DMS53 (cell line): ENCODE results near the gene MAPT.
"Not testable (repeated sequence)": the region's sequence is repeated elsewhere in the genome, so short reads cannot be mapped to it uniquely, and the experiment has no call there.

Experiments used
- DNase-seq: peaks from one replicate; lab custom pipeline; 2025; lab: John Stamatoyannopoulos, UW

The MAPT gene

GRCh38 chr17:45900723-45901415, 6.5 kb downstream of the MAPT start:
- DNase-seq, result no peak

DNA sequence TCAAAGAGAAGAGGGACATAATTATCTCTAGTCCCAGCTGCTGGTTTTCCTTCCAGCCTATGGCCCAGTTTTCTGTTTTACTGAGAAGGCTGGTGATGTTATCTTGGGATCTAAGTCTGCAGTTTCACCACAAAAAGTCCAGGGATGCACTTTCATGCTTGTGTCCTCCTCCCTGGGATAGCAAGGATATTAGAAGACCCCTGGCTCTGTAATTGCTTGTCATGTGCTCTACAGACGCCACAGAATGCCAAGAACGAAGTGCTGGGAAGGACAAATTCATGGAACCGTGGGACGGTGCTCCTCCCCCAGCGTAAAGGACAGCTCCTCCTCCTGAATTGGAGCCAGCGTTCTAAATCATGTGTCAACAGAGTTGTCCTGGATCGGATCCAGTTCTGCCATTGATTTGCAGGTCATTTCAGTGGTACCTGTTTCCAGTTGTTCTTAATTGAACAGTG, 8.6 kb downstream of the MAPT start:
- peak; percentile 79 for DNase-seq

DNA sequence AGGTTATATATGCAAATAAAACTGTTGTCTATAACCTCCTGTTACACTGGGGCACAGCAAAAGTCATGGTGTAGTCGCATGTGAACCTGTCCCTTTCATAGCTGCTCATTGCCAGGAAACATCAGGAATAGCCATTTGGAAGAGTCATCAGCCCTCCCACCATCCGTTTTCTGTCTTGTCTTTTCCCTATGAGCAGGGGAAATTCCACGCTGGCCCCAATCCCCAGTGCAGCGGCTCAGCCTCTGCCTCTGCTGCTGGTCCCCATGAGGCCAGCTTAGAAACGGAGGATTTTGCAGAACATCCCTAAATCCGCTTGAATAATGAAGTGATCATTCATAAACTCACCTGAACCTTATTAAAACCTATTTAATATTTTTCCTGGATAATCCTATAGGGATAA, 10.5 kb downstream of the MAPT start:
- DNase-seq, result no peak

DNA sequence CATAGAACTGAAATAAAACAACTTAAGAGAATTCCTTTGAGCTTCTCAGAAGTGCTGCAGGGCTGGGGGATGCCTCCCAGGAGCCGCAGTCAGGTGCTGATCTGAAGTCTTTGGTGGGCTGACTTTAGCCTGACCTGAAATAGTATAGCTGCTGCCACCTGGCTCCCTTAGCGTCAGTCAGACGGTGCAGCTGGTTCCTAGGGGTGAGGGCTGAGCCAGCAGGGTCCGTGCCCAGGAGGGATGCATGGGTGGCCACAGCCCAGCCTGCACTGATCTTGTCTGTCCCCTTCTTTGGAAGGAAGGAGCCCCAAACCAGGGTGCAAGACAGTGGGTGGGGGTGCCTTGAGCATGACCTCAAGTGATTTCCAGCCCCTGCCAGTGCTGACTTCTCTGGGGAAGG, 11.5 kb downstream of the MAPT start:
- DNase-seq, result no peak

DNA sequence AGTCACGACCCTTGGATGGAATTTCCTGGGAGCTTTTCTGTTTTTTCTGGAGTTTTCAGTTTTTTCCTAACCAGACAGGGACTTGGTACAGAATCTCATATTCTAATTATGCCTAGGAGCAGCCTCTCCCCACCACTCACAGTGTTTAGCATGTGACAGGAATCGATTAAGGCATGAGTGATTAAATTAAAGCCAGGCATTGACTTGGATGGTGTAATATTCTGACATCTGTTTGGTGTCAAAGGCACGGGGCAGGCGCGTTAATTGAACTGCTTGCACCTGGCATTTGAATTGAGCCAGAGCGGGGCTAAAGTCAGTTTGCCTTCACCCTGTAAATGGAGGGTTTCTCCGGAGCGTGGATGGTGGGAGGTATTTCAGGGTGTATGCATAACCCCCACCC, 11.9 kb downstream of the MAPT start:
- DNase-seq, result no peak

GRCh38 chr17:45906927-45907622, 12.7 kb downstream of the MAPT start:
- no peak for DNase-seq

- no peak for DNase-seq
Measured at GRCh38 chr17:45907750-45908395, 13.5 kb downstream of the MAPT start.

GRCh38 chr17:45908460-45908859, 14.1 kb downstream of the MAPT start:
- no peak for DNase-seq

DNA sequence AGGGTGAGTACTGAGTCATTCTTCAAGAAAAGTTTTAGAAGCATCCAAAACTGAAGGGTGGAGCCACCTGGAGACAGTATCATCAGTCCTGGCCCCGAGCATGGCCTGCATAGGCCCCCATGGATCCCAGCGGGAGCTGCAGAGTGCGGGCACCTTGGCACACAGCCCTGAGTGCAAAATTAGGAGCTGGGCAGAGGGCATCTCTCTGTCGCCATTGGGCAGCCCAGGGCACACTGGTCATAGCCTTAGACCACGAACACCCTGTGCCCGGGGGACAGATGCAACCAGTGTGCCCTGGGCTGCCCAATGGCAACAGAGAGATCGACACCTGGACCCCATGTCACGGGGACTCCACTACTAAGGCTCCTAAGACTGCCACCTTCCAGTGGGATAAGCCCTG, 14.6 kb downstream of the MAPT start:
- no peak for DNase-seq

GRCh38 chr17:45910667-45911066, 16.3 kb downstream of the MAPT start:
- no peak for DNase-seq

GRCh38 chr17:45912319-45912718, 18.0 kb downstream of the MAPT start:
- no peak for DNase-seq

DNA sequence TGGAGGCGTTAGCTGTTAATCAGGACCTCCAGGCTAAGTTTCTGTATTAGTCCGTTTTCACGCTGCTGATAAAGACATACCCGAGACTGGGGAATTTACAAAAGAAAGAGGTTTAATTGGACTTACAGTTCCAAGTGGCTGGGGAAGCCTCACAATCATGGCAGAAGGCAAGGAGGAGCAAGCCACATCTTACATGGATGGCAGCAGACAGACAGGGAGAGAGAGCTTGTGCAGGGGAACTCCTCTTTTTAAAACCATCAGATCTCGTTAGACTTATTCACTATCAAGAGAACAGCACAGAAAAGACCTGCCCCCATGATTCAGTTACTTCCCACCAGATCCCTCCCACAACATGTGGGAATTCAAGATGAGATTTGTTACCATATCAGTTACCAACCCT, 18.7 kb downstream of the MAPT start:
- DNase-seq, result not testable (repeated sequence)

DNA sequence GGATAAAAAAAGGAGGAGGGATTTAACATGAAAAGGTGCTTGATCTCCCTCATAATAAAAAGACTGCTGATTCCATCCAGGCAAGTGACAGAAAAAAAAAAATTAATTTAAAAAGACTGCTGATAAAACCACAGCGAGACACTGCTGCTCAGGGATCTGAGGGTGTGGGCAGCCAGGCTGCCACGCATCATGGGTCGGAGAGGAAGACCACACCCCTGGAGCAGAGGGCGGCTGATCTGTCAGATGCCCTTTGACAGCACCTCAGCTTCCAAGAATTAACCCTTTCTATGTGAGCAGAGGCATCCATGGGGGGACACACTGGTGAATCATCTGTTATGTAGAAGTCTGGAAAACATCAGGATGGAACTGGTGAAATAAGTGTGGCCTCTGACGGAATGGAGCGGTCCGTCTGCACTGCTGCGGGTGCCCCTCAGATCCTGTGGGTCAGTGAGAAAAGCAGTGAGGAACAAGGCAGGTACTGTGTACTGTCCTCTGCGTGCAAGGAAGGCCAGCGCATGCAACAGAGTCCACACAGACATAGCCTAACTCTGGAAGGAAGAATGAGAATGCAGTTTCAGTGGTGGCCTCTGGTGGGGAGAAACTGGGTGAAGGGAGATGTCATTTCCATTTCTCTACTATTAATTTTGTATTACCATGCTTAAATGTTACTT, 19.8 kb downstream of the MAPT start:
- DNase-seq, result no peak

DNA sequence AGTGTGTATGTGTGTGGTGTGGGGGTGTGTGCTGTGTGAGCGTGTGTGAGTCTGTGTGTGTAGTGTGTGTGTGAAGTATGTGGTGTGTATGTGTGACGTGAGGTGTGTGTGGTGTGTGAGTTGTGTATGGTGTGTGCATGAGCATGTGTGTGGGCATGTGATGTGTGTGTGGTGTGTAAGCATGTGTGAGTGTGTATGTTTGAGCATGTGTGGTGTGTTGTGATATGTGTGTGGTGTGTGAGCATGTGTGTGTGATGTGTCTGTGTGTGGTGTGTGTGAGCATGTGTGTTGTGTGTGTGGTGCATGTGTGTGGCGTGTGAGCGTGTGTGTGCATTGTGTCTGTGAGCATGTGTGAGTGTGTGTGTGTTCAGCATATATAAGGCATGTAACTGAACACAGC, 20.9 kb downstream of the MAPT start:
- no peak for DNase-seq

DNA sequence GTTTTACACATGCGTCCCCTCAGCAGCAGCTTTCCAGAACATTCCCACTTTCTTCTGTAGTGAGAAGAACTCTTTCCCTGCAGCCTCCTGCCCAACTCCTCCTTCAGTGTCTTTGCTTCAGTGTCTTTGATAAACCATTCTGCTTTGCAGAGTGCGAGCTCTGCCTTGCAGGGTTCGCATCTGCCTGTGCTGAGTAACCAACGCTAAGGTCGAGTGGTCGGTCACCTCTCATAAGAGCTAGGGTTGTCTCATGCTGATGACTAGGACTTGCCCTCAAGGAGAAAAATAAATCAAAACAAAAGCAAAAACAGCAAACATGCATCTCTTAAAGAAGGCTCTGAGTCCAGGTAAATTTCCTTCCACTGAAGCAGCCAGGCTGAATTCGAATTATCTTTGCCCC, 22.7 kb downstream of the MAPT start:
- DNase-seq, result no peak

DNA sequence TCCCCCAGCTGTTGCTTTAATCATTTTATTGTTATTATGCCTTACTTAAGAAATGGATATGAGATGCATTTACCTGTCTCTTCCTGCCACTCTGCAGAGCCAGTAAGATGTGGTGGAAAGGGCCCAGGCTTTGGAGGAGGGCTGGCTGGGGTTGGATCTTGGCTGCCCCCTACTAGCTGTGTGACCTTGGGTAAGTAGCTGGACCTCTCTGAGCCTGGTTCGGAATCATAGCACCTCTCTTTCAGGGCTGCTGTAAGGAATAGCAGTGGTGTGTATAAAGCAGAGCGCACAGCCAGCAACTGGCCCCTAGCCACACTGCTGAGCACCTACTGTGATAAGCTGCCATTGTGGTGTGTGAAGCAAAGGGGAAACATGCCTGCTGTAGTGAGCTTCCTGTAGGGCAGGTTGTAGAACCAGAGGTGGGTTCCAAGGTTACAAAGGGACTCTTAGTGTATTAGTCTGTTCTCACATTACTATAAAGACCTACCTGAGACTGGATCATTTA, 23.9 kb downstream of the MAPT start:
- DNase-seq, result no peak

DNA sequence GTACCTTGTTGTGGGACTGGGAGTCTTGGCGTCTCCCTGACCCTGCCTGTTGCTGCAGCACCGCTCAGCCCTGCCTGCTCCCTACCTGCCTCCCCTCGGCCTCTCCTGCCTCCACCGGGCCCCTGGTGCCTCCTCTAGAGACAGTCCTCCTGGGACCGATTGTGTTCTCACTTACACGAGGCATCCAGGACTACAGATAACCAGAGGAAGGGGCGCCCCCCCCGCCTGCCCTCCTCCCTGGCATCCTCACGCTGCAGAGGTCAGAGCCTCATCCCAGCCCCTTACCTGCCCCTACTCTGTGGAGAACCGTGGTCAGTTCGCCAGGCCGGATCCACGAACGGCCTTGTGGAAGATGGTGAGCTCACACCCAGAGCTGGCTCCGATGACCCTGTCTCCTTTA, 24.8 kb downstream of the MAPT start:
- no peak for DNase-seq

- DNase-seq, result no peak
Measured at GRCh38 chr17:45920083-45920482, 25.7 kb downstream of the MAPT start.

DNA sequence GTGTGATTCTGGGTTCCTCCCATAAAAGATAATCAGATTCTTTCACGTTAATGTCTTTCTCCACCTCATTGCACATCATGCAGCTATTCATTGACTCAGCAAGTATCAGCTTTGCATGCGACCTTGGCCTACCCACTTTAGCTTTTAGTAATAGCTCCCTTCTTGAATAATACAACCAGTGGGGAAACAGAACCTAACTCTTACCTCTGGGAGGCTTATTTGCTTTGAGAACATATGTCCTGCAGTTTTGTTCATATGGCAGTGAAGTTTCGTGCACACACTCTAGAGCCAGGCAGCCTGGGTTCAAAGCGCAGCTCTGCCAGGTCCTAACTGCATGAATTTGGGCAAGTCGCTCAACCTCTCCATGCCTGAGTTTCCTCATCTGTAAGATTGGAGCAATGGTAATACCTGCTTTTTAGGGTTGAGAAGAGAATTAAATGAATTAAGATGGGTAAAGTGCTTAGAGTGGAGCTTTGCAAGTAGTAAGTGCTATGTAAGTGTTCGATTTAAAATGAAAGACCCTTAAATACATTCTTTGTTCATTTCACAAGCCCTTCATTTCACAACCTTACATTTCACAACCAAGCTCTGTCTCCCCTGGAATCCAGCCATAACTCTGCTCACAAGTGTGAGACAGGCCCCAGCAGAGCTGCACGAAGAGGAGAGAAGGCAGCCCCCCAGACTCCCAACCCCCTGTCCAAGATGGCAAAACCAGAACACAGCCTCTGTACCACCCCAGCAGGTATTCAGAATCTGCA, 29.3 kb downstream of the MAPT start:
- no peak for DNase-seq

- no peak for DNase-seq
Measured at GRCh38 chr17:45924332-45924820, 30.0 kb downstream of the MAPT start.

- DNase-seq, result no peak
Measured at GRCh38 chr17:45925311-45925710, 31.0 kb downstream of the MAPT start.

DNA sequence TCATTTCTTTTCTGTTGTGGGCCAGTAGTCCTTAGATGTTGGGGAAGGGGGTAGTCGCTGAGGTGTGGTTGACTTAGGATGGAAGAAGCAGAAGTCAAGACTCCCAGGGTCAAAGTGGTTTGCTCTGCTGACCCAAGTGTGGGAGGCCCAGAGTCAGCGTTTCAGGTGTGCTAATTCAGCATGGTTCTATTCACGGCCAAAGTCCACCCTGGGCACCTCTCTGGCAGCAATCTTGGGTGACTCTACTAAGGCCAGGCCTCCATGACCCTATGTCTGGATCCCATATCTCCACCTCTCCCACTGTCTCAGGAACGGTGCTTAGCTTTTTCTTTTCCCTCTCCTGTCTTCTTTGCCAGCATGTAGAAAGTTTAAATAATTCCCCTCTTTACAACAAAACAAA, 32.9 kb downstream of the MAPT start:
- no peak for DNase-seq
